Measurements from ENCODE around the gene ASTN2.

Gene ASTN2

GRCh38 chr9:116688806-116689485 lies 725.9 kb downstream of the ASTN2 start:
- no peak for DNase-seq (ENCODE audit: low read depth in 2 of 3, low spot score in 1 of 3)

GRCh38 chr9:116687754-116688135 lies 727.1 kb downstream of the ASTN2 start:
- no peak for DNase-seq (ENCODE audit: low read depth in 2 of 3, low spot score in 1 of 3)

- peak; percentile 85 to 96 (median 91) for DNase-seq (ENCODE audit: low read depth in 2 of 3, low spot score in 1 of 3)
Observed at GRCh38 chr9:116687074-116687753, 727.6 kb downstream of the ASTN2 start, which contains the start of gene TRIM32. Gene TRIM32, plus strand, starts transcription at chr9:116687305. Its CDS starts 10,438 bp downstream, at chr9:116697743.

- peak in 1 of 3 donors; percentile 12 for DNase-seq (ENCODE audit: low read depth in 2 of 3, low spot score in 1 of 3)
Observed at GRCh38 chr9:116686693-116687073, 728.2 kb downstream of the ASTN2 start.

GRCh38 chr9:116686135-116686534 lies 728.7 kb downstream of the ASTN2 start:
- DNase-seq (ENCODE audit: low read depth in 2 of 3, low spot score in 1 of 3), result no peak

DNA sequence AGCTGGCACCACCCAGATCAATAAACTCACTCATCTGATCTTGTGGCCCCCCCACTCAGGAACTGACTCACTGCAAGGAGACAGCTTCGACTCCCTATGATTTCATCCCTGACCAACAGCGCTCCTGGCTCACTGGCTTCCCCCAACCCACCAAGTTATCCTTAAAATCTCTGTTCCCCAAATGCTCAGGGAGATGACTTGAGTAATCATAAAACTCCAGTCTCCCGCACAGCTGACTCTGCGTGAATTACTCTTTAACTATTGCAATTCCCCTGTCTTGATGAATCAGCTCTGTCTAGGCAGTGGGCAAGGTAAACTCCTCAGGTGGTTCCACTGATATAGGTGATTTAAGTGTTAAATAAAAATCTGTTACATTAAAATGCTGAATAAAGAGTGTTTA lies 729.7 kb downstream of the ASTN2 start:
- DNase-seq (ENCODE audit: low read depth in 2 of 3, low spot score in 1 of 3), result no peak

- no peak for DNase-seq (ENCODE audit: low read depth in 2 of 3, low spot score in 1 of 3)
Observed at GRCh38 chr9:116683535-116683934, 731.3 kb downstream of the ASTN2 start.

DNA sequence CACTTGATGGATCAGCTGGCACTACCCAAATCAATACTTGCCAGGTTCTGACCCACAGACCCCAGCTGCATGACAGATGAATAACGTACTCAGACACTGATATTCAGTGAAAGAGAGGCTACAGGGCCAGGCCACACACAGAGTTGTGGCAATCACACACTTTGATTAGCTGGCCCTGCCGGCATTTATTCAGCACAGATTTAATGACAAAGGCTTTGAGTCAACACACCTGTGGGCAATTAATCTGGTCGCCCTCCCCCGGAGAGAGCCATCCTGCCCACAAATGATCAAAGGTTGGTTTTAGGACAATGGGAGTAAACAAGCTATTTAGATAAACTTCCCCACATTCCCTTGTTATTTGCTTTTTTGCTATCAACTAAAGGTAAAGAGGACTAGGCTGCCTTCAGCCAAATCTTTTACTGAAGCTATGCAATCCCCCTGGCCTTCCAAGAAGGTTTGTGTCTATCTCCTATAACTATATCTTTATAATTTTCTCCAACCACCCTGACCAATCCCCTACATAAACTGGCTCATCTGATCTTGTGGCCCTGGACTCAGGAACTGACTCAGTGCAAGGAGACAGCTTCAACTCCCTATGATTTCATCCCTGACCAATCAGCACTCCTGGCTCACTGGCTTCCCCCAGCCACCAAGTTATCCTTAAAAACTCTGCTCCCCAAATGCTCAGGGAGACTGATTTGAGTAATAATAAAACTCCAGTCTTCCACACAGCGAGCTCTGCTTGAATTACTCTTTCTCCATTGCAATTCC lies 740.5 kb downstream of the ASTN2 start:
- no peak for DNase-seq (ENCODE audit: low read depth in 2 of 3, low spot score in 1 of 3)

DNA sequence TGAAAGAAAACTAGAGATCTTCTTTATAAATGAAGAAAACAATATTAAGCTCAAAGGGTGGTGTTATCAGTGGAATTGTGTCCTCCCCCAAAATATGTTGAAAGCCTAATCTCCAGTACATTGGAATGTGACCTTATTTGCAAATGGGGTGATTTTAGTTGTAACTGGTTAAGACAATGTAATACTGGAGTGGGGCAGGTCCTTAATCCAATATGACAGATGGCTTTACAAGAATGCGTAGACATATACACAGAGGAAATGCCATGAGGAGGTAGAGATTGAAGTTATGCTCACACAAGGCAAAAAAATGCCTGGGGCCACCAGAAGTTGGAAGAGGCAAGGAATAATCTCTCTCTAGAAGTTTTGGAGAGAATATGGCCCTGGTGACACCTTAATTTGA lies 741.5 kb downstream of the ASTN2 start:
- no peak for DNase-seq (ENCODE audit: low read depth in 2 of 3, low spot score in 1 of 3)

DNA sequence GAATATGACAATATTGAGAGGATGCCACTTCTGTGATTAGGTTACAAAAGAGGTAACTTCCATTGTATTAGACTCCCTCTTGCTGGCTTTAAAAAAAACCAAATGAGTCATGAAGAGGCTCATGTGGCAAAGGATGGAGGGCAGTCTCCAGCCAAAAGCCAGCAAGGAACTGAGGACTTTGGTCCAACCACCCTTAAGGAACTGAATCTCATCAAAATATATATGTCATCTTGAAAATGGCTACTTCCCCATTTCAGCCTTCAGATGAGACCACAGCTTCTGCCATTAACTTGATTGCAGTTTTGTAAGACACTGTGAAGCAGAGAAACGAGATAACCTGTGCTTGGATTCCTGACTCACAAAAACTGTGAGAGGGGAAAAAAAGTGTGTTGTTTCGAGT lies 743.3 kb downstream of the ASTN2 start:
- no peak for DNase-seq (ENCODE audit: low read depth in 2 of 3, low spot score in 1 of 3)

- DNase-seq (ENCODE audit: low read depth in 2 of 3, low spot score in 1 of 3), result no peak
Observed at GRCh38 chr9:116668970-116669695, 745.7 kb downstream of the ASTN2 start.

GRCh38 chr9:116663581-116663980 lies 751.3 kb downstream of the ASTN2 start:
- DNase-seq (ENCODE audit: low read depth in 2 of 3, low spot score in 1 of 3), result no peak

GRCh38 chr9:116662646-116663310 lies 752.1 kb downstream of the ASTN2 start:
- DNase-seq (ENCODE audit: low read depth in 2 of 3, low spot score in 1 of 3), result no peak

DNA sequence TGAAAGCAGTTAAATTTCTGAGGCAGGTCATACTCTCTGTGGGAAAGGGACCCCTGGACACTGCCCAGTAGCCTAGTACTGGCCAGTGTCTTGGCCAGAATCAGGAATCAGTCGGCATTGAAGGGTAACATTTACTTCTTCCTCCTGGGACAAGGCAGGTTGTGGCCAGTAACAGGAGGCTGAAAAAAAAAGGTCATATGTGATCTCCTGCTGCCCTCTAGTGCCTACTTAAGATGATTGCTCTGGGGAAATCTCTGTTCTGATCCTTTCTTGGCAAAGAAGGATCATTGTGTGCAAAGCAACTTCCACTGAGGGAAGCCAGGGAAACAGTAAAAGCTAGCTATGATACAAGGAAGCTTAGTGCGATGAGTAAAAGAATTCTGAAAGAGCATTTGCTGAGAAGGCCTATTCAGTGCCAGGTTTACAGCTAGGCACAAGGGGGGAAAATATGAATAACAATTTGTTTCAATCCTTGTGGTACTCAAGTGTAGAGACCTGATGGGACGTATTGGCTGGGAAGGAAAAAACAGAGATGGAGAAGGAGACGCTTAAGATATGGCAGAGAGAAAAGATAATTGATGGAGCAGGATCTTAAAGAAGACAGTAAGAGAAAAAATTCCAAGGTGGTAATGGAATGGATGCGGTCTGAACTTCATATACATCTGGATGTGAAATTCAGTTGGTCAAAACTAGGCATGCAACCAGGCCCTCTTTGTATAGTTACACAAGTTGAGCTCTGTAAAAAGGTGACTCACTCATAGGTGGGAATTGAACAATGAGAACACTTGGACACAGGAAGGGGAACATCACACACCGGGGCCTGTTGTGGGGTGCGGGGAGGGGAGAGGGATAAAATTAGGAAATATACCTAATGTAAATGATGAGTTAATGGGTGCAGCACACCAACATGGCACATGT lies 753.6 kb downstream of the ASTN2 start:
- DNase-seq (ENCODE audit: low read depth in 2 of 3, low spot score in 1 of 3), result peak in 1 of 3 donors; percentile 3

DNA sequence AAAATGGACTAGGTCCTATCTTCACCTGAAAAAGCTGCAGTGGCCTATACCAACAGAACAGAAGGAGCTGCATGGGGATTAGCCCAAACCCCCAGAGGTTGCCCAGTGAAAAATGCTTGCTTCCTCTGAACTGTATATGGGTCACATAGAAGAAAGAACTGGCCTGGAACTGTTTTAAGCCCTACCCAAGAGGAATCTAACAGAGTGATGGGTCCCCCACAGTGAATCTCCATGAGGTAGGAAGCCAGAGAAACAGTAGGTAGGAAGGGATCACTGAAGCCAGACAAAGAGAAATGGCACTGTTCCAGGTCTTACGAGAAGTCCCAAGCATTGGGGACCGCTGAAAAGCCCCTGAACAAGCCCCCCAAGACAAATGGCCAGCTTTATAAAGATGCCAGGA lies 756.6 kb downstream of the ASTN2 start:
- no peak for DNase-seq (ENCODE audit: low read depth in 2 of 3, low spot score in 1 of 3)

DNA sequence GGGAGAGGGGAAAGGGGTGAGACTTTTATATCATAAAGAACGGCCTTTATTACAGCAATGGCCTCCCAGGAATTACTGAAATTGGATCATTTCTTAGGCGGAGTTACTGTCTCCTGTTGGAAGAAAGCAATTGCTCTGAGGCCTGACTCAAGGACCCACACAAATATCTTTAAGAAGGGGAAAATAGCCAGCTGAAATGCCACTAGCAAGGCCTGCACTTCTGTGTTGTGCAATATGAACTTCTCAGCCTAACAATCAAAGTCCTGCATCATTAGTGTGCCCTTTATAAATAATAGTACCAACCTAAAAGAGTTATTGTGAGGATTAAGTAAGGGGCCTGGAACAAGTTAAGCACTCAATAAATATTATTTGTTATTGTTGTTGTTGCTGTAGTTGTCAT lies 757.9 kb downstream of the ASTN2 start:
- DNase-seq (ENCODE audit: low read depth in 2 of 3, low spot score in 1 of 3), result no peak

- no peak for DNase-seq (ENCODE audit: low read depth in 2 of 3, low spot score in 1 of 3)
Observed at GRCh38 chr9:116656501-116656971, 758.3 kb downstream of the ASTN2 start.

GRCh38 chr9:116654059-116654355 lies 760.9 kb downstream of the ASTN2 start:
- DNase-seq (ENCODE audit: low read depth in 2 of 3, low spot score in 1 of 3), result no peak

DNA sequence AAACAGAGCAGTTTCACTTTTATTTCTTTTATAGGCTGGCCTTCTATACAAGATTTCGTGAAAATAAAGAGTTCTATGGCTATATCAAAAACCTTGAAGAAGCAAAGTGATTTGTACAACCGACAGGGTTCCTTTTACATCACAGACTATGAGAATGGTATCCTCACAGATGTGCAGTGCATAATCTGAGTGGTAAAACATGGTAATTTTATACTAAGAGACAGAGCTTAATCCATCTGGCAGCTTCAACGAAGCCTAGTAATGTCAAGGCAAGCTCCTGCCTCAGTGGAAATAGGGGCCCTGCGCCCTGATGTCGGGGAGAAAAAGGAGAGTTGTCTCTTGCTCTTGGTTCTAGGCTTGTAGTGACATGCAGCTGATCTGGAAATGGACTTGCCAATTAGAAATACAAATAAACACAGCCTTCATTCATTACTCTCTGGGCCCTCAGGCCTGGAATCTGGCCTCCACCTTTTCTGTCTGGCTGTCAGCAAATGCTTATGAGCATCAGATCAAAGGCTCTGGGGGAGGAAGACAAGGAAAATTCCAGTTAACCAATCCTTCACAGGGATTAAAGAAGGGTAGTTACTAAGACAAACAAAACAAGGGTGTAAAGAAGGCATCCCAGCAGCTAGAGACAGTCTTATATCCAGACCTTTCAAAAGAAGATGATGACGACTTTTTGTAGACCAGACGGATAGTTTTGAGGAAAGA lies 761.4 kb downstream of the ASTN2 start:
- DNase-seq (ENCODE audit: low read depth in 2 of 3, low spot score in 1 of 3), result no peak
